Measurements from ENCODE around the gene OR52K2.
"Not testable (repeated sequence)": the region's sequence is repeated elsewhere in the genome, so short reads cannot be mapped to it uniquely, and the experiment has no call there.

OR52K2 gene

DNA sequence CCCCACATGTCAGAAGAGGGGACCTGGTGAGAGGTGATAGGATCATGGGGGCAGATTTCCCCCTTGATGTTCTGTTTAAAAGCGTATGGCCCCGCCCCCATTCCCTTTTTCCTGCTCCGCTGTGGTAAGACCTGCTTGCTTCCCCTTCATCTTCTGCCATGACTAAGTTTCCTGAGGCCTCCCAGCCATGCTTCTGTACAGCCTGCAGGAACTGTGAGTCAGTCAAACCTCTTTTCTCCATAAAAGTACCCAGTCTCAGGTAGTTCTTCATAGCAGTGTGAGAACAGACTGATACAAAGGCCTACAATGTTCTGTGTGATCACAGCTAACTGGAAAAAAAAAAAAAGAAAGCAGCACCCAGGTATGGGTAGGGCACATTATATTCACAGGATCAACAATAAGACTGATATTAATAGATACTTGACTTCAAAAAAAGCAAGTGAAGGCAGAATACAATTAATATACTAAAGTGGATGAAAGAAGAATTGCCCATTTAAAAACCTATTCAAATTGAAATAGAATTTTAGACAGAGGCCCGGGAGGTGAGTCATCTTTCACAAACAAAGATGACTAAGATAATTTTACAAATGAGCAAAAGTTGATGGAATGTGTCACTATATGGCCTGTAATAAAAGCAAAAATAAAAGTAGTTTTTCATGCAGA is 31.6 kb downstream of the OR52K2 start:
- DNase-seq (ENCODE audit: low read depth, low spot score) = no peak

DNA sequence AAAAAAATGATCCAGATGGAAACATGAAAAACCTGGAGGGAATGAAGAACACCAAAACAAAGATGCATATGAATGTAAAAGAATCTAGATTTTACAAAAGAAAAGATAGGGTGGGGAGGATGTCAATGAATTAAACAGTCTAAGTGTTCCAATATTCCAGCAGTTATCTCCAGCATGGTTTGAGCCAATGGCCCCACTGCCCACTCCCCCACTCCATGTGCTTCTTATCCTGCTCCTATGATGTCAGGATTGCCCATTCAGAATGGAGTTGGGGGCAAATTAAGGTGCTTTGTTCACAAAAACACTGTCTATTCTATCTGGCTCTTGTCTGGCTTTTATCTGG is 32.1 kb downstream of the OR52K2 start:
- no peak for DNase-seq (ENCODE audit: low read depth, low spot score)

- DNase-seq (ENCODE audit: low read depth, low spot score) = no peak
Observed at GRCh38 chr11:4482445-4482844, 33.4 kb downstream of the OR52K2 start, which contains the start of gene OR52K1. OR52K1 (plus strand) TSS chr11:4482646; CDS start chr11:4488901, 6,255 bp downstream.

DNA sequence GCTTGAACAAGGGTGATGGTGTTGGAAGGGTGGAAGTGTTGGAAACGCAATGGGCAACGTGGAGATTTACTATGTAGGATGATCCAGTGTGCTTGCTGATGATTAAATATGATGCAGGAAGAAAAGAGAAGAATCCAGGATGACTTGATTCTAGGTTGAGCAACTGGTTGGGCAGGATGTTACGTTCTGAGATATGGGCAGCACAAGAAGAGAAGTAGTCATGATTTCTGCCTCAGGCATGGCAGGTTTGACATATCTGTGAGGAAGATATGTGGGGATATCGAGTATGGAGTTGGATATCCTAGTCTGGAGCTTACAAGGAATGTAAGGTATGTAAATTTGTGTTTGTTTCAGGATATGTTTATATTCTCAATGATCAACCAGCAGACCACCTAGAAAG is 35.2 kb downstream of the OR52K2 start:
- no peak for DNase-seq (ENCODE audit: low read depth, low spot score)

DNA sequence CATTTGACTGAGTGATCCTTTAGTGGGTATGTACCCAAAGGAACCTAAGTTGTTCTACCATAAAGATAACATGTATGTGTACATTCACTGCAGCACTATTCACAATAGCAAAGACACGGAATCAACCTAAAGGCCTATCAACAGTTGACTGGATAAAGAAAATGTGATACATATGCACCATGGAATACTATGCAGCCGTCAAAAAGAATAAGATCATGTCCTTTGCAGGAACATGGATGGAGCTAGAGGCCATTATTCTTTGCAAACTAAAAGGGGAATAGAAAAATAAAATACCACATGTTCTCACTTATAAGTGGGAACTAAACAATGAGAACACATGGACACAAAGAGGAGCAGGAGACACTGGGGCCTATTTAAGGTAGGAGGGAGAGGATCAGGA is 42.3 kb downstream of the OR52K2 start:
- not testable (repeated sequence) for DNase-seq (ENCODE audit: low read depth, low spot score)

DNA sequence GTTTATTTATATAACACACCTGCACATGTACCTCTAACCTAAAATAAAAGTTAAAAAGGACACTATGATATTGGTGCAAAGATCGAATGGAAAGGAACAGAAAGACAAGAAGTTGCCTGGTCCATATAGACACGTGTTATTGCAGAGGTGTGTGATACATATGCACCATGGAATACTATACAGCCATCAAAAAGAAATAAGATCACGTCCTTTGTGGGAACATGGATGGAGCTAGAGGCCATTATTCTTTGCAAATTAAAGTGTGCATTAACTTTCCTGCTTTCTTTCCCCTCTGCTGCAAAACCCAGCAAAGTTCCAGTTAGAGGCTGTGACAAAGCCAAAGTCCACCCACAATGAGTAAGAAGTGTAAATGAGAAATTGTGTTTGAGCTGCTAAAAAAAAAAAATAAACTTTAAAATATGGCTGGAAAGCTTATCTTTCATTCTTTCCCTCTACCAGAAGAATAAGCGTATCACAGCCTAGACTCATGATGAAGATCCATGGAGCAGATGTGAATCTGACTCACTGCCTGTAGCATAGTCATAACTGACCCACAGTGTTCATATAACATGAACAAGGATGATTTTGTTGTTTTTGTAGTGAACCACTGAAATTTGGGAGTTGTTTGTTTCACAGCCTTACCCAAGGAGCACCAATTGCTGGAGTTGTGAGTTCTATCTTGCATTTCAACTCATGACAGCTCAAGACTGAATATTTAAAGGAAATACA is 42.9 kb downstream of the OR52K2 start:
- no peak for DNase-seq (ENCODE audit: low read depth, low spot score)

DNA sequence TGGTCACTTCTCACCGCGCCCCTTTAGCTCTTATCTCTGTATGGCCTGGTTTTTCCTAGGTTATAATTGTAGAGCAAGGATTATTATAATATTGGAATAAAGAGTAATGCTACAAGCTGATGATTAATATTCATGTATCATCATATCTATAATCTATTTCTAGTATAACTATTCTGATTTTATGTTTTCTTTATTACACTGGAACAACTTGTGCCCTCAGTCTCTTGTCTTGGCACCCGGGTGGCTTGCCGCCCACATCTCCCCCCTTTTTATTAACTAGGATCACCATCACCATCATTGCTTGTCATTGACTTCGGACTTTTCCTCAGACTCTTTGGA is 44.4 kb downstream of the OR52K2 start:
- DNase-seq (ENCODE audit: low read depth, low spot score) = no peak

DNA sequence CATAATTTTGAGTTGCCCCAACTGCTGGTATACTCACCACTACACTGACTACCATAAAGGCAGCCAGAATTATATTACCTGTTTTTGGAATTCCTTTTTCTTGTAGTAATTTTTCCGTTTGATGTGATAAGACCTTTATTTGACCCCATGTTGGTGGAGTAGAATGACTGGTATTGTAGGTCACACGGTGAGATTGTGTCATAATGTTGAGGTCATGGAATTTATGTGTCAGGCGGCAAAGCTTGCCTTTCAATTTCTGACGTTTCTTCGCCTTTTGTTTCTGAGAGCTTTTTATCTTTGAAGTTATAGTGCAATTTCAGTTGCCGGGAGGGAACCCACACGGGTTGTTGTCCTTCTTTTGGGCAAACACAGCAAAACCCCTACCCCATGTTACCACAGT is 46.4 kb downstream of the OR52K2 start:
- DNase-seq (ENCODE audit: low read depth, low spot score) = no peak

DNA sequence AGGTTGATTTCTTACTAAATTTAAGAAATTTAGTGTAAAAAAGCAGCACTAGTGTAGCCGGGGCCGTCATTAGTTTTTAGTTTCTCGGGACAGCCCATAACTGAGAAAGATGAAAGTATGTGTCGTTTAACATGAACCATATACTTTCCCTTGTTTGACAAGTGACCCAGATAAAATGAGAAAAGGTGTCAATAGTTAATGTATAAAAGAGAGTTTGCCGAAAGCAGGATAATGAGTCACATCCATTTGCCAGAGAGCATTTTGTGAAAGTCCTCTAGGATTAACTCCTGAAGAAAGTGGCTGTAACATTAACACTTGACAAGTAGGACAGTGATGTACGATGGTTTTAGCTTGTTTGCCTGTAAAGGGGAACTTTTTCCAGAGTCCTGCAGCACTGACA is 46.9 kb downstream of the OR52K2 start:
- no peak for DNase-seq (ENCODE audit: low read depth, low spot score)

DNA sequence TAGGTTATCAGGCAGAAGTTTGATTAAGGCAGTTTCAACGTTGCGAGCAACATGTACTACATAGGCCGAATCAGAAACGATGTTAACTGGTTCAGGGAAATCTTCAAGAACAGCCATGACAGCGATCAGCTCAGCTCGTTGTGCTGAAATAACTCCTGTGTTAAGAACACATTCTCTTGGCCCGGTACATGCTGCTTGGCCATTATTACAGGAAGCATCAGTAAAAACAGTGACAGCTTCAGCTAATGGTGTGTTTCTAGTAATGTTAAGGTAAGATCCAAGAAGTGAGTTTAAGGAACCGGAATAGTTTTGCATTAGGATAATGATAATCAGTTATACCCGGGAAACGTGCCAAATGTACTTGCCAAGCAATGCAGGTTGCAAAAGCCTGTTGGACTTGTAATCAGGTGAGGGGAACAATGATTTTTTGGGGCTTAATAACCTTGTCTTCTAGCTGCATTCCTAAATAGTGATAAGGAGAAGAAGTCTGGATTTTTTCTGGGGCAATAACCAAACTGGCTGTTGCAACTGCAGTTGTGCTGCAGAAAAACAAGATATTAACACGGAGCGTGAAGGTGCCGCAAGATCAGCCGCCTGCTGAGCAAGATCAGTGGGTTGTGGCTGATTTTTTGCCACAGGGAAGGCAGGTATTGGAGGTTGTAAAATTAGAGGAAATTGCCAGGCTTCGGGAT is 47.6 kb downstream of the OR52K2 start:
- no peak for DNase-seq (ENCODE audit: low read depth, low spot score)
